ENCODE data around the gene BRIX1. TPM values are rescaled to one million over a fixed set of nuclear protein-coding genes. Genes with fewer than 3 reads are reported as not detected.

The BRIX1 gene, protein sequence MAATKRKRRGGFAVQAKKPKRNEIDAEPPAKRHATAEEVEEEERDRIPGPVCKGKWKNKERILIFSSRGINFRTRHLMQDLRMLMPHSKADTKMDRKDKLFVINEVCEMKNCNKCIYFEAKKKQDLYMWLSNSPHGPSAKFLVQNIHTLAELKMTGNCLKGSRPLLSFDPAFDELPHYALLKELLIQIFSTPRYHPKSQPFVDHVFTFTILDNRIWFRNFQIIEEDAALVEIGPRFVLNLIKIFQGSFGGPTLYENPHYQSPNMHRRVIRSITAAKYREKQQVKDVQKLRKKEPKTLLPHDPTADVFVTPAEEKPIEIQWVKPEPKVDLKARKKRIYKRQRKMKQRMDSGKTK
- 14.7 to 24.1 TPM (median 15.7 TPM) in 3 replicates for total RNA-seq
- long read RNA-seq, transcript BRIX1-201 (10 exons, 1,926 nt) = major isoform, 26 of 30 reads
- long read RNA-seq, partial matches to known transcripts = 0 of 30 reads
- long read RNA-seq, other reads (novel, unspliced or antisense) = 4 of 30 reads

DNA sequence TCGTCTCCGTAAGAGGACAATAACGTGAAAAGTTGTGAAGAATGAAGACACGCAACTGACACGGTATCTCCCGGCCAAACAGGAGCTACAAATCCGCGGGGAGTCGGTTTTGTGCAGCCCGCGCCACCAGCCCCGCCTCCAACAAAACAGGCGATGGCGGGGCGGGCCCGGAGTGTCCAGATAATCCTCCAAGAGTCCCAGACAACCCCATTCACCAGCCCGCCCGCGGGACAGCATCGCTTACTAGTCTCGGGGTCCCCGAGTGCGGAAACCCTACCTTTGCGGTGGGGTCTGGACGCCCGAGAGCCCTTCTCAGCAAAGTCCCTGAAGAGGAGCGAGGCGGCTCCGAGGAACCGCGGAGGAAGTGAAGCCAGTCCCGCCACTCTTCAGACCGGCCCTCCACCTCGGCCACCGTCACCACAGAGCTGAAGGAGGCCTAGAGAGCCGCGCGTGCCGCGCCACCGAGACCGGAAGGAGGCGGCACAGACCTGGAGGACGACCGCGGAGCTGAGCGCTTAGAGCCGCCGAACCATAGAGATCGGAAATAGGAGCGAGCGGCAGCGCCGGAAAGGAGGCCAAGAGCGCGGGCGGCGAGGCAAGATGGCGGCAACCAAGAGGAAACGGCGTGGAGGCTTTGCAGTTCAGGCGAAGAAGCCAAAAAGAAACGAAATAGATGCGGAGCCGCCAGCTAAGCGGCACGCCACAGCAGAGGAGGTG, at the start of gene BRIX1, which contains the start of gene RAD1:
BRIX1 (plus strand) TSS at position 573 of the 717 bp plus-strand sequence; CDS start at position 601, 28 bp downstream.
RAD1 (minus strand) TSS at position 366 of the 717 bp plus-strand sequence. CDS start 612 bp downstream, outside the sequence.
- Mint-ChIP-seq H3K4me3 (ENCODE audit: unreplicated experiment) (no peak within 1 kb of the TSS), H3K9me3 (ENCODE audit: low read depth) (no peaks in the 10 kb centered on the region), H3K4me1 (ENCODE audit: low read depth) (peaks cover 37% of the 10 kb centered on the region), H3K27me3 (ENCODE audit: low read depth) (no peaks in the 10 kb centered on the region), H3K36me3 (ENCODE audit: low read depth) (peaks cover 10% of the 10 kb centered on the region), H3K27ac (ENCODE audit: unreplicated experiment) (no peak within 1 kb of the TSS)
- TF ChIP-seq, protein P1, sequence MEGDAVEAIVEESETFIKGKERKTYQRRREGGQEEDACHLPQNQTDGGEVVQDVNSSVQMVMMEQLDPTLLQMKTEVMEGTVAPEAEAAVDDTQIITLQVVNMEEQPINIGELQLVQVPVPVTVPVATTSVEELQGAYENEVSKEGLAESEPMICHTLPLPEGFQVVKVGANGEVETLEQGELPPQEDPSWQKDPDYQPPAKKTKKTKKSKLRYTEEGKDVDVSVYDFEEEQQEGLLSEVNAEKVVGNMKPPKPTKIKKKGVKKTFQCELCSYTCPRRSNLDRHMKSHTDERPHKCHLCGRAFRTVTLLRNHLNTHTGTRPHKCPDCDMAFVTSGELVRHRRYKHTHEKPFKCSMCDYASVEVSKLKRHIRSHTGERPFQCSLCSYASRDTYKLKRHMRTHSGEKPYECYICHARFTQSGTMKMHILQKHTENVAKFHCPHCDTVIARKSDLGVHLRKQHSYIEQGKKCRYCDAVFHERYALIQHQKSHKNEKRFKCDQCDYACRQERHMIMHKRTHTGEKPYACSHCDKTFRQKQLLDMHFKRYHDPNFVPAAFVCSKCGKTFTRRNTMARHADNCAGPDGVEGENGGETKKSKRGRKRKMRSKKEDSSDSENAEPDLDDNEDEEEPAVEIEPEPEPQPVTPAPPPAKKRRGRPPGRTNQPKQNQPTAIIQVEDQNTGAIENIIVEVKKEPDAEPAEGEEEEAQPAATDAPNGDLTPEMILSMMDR (IDR thresholded peaks at IDR 0.05) = peak; percentile 43
- DNase-seq (ENCODE audit: low spot score) = peak; percentile 99

DNA sequence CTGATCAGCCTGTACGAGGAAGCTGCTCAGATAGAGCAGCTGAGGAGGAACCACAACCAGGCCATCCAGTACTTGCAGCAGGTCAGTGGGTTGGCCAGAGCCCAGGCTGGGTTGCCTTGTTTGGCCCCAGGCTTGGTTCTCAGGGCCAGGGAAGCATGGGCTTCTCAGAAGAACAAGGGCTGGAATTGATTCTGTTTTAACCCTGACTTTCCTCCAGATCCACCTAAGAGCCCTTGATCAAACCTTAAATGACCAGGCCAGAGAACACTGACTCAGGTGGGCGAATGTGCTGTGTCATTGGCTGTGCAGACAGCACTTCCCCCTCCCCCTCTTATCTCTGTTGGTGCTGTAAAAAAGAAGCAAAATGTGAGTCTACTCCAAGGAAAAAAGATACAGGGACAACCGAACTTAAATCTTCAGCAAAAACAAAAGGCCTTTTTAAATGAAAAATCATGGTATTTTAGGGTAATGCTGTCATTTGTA, 48.5 kb upstream of the BRIX1 start:
- Mint-ChIP-seq H3K27me3 (ENCODE audit: low read depth) (no peaks in the 10 kb centered on the region), H3K27ac (ENCODE audit: unreplicated experiment) (no peak overlapping the region)
- DNase-seq (ENCODE audit: low spot score) = no peak

DNA sequence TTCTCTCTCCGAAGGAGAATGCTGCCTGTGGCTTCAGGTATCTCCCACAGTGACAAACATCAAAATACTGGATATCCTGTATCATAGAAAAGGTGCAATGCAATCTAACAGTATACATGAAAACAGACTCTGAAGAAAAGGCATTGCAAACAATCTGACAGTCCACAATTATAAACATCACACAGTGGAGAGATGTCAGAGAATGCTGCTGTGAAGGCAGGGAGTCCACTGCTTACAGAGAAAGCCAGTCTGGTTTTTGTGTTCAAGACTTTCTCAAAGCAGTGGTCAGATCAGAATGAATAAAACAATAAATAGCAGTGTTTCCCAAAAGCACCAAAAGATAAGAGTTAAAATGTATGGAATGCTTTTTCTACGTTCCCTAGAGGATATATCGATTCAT, 47.9 kb upstream of the BRIX1 start:
- DNase-seq (ENCODE audit: low spot score) = no peak
- no peak overlapping the region for H3K27ac Mint-ChIP-seq (ENCODE audit: unreplicated experiment)
- peaks cover 6% of the 10 kb centered on the region for H3K9me3 Mint-ChIP-seq (ENCODE audit: low read depth)
- H3K36me3 Mint-ChIP-seq (ENCODE audit: low read depth) = no peaks in the 10 kb centered on the region
- TF ChIP-seq, protein P1 (IDR thresholded peaks at IDR 0.05) = no peak
- H3K4me1 Mint-ChIP-seq (ENCODE audit: low read depth) = peaks cover 11% of the 10 kb centered on the region
- no peaks in the 10 kb centered on the region for H3K27me3 Mint-ChIP-seq (ENCODE audit: low read depth)
- H3K4me3 Mint-ChIP-seq (ENCODE audit: unreplicated experiment) = no peak overlapping the region

More for the DNA sequence above, 48.5 kb upstream of the BRIX1 start:
- TF ChIP-seq, protein P1 (IDR thresholded peaks at IDR 0.05) = no peak
- H3K4me3 Mint-ChIP-seq (ENCODE audit: unreplicated experiment) = no peak overlapping the region
- H3K36me3 Mint-ChIP-seq (ENCODE audit: low read depth) = no peaks in the 10 kb centered on the region
- H3K4me1 Mint-ChIP-seq (ENCODE audit: low read depth) = peaks cover 11% of the 10 kb centered on the region
- H3K9me3 Mint-ChIP-seq (ENCODE audit: low read depth) = peaks cover 6% of the 10 kb centered on the region

DNA sequence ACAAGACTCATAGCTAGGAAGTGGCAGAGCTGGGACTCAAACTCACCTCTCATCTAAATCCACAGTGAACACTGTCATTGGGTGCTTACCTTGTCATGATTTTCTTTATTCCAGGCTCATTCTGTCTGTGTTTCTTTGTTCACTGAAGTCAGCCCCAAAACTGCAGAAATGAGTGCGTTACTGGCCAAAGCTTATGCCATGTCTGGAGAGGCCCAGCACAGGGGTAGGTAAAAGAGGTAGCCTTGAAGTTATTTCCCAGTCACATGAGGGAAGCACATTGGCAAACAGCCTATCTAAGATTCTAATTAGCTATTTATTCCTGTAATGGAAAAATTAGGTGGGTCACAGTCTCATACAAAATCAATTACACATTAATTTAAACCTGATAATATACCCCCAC, 46.7 kb upstream of the BRIX1 start:
- H3K27me3 Mint-ChIP-seq (ENCODE audit: low read depth) = no peaks in the 10 kb centered on the region
- peaks cover 7% of the 10 kb centered on the region for H3K4me1 Mint-ChIP-seq (ENCODE audit: low read depth)
- H3K4me3 Mint-ChIP-seq (ENCODE audit: unreplicated experiment) = no peak overlapping the region
- no peak overlapping the region for H3K27ac Mint-ChIP-seq (ENCODE audit: unreplicated experiment)
- H3K36me3 Mint-ChIP-seq (ENCODE audit: low read depth) = no peaks in the 10 kb centered on the region
- no peak for DNase-seq (ENCODE audit: low spot score)
- peaks cover 6% of the 10 kb centered on the region for H3K9me3 Mint-ChIP-seq (ENCODE audit: low read depth)
- TF ChIP-seq, protein P1 (IDR thresholded peaks at IDR 0.05) = no peak

DNA sequence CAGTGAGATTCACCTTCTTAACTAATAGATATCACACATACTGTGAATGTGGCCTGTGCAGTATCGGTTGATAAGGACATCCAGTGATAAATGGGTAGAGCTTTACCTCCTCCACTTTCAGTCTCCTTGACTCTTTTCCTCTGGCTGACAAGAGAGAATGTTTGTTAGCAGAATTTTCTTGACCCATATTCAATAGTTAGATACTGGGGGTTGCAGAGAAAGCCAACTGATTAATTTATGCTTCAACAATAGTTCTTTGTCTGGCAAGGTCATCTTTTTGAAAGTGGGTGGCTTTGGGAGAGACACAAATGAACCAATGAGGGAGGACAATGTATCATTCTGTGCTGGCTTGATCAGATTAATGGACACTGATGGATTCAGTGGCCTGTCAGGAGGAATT, 46.3 kb upstream of the BRIX1 start:
- Mint-ChIP-seq H3K4me3 (ENCODE audit: unreplicated experiment) (no peak overlapping the region), H3K36me3 (ENCODE audit: low read depth) (no peaks in the 10 kb centered on the region), H3K4me1 (ENCODE audit: low read depth) (peaks cover 7% of the 10 kb centered on the region), H3K9me3 (ENCODE audit: low read depth) (peaks cover 6% of the 10 kb centered on the region), H3K27ac (ENCODE audit: unreplicated experiment) (no peak overlapping the region), H3K27me3 (ENCODE audit: low read depth) (no peaks in the 10 kb centered on the region)
- TF ChIP-seq, protein P1 (IDR thresholded peaks at IDR 0.05) = no peak
- no peak for DNase-seq (ENCODE audit: low spot score)

All from chondrocyte (in vitro differentiated cells).